GM19438 (cell line): ENCODE data around the gene BBS5.
"Not testable (repeated sequence)": the region's sequence is repeated elsewhere in the genome, so short reads cannot be mapped to it uniquely, and the experiment has no call there.

Source experiments
- ATAC-seq: cut with Tn5 transposase; IDR thresholded peaks from one replicate; pipeline ENCODE4 v1.9.1; 2021; ENCODE audit warnings: low read depth; ENCODE audit not compliant: unreplicated experiment

The BBS5 gene

GRCh38 chr2:169479257-169480078 is at the start of gene BBS5:
BBS5 (plus strand) TSS chr2:169479494; CDS start chr2:169479554, 60 bp downstream.
- peak; percentile 90 for ATAC-seq

DNA sequence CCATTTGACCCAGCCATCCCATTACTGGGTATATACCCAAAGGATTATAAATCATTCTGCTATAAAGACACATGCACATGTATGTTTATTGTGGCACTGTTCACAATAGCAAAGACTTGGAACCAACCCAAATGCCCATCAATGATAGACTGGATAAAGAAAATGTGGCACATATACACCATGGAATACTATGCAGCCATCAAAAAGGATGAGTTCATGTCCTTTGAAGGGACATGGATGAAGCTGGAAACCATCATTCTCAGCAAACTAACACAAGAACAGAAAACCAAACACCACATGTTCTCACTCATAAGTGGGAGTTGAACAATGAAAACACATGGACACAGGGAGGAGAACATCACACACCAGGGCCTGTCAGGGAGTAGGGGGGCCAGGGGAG is 47.5 kb upstream of the BBS5 start:
- ATAC-seq: not testable (repeated sequence)

DNA sequence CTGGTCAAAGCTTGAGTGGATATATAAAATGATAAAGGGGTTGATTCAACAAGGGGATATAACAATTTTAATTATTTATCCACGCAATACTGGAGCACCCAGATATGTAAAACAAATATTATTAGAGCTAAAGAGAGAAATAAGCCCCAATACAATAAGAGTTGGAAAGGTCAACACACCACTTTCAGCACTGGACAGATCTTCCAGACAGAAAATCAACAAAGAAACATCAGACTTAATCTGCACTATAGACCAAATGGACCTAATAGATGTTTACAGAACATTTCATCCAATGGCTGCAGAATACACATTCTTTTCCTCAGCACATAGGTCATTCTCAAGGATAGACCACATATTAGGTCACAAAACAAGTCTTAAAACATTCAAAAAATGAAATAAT is 45.1 kb upstream of the BBS5 start:
- not testable (repeated sequence) for ATAC-seq

DNA sequence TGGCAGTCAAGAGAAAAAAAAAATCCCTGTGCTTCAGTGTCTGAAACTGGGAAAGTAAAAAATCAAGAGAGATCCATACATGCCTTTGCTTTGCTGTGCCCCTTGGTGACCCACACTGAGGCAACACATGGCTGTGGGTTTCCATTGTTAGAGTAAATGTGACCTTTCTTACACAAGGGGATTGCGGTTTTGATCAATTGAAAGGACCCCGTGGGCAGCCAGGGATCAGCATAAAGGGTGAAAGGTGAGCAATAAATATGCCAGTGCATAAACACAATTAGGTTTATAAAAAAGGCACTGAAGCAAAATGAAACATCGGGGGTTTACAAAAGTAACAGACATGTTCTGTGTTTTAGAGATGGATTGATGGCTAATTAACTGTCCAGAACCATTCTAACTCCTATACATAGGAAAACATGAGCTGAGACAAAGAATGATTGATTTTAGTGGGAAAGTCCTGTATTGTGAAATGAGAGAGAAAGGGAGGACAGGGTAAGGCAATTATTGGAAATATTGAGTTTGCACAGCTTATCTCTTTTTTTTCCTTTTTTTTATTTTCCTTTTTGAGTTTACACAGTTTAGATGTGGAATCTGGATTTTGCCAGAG is 40.7 kb upstream of the BBS5 start:
- no peak for ATAC-seq

GRCh38 chr2:169439900-169440299 is 39.4 kb upstream of the BBS5 start:
- no peak for ATAC-seq

GRCh38 chr2:169446452-169446851 is 32.8 kb upstream of the BBS5 start:
- no peak for ATAC-seq

DNA sequence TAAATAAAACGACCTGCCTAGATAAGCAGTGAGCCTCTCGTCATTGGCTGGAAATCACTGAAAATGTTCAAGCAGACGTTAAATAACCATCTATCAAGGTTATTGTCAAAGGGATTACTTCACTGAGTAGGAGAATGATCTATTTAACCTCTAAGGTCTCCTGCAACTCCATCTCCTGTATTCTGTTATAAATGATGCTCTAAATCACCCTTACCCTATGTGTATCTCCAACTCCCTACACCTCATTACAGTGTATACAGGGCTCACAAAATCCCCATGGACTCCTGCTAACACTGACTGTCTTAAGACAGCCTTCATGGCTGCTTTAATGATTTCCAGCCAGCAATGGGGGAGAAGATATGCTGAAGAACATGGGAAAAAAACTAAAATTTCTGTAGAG is 31.0 kb upstream of the BBS5 start:
- ATAC-seq: no peak

GRCh38 chr2:169448865-169449264 is 30.4 kb upstream of the BBS5 start:
- ATAC-seq: no peak

- ATAC-seq: no peak
Observed at GRCh38 chr2:169452080-169452479, 27.2 kb upstream of the BBS5 start.

GRCh38 chr2:169453044-169453443 is 26.2 kb upstream of the BBS5 start:
- not testable (repeated sequence) for ATAC-seq

DNA sequence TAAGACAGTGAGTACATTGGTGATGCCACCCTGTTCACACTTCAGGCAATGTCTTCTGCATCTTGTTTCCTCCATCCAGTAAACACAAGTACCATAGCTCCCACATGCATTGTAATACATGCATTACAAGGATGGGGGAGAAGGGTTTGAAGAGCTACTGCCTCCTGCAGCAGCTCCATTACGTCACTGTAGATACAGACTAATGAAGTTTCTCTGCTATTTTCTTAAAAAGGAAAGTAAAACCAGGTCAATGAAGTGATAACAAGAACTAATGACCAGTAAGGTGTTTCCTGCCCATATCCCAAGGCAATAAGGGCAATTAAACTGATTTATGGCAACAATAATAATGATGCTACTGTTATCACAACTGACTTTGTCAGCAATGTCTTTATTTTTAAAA is 18.2 kb upstream of the BBS5 start:
- ATAC-seq: no peak

DNA sequence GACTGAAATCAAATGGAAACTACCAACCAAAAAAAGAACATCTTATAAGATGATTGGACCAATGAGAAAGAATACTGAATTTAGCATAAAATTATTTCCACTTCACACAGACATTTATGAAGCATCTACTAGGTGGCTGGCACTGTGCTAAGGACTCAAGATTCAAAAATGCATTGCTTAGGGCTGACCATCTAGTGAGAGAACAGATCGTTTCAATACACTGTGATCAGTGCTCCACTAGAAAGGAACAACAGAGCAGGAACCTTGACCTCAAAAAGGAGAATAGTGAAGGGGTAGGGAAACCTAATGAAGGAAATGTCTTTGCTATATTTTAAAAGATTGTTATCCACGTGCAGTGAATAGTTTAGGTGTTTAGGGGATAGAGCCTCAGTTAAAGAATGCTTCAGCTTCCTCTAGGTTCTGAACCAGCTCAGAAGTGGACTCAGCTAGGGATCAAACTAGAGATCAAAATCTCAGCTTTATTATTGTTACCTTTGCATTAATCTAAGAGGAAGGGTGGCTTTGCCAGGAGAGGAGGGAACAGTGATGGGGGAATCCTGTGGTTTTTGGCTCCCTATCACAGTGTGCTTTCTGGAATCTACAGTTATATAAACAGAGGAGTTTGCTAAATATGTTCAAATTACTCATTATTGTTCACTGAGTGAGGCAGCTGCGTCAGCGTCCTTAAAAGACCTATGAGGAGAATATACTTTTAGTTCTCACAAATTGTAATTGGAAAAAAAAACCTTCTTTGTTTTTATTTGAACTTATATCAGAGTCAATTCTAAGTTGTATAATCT is 16.2 kb upstream of the BBS5 start:
- ATAC-seq: no peak

DNA sequence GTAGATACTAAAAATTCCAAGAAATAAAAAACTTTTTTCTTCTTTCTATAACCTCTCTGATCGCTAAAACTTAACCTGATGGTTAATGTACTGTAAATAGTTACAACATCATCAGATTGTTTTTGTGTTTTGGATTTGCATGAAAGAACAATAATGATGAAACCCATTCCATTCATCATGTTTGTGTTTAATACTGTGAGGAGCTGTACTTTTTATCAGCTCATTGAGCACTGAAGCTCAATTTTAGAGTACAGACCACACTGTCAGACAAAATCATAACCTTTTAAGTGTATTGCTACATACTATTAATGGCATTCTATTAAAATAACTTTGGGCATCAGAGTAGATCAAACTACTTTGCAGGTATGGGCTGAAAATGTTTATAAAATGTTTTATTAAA is 14.8 kb upstream of the BBS5 start:
- ATAC-seq: no peak

DNA sequence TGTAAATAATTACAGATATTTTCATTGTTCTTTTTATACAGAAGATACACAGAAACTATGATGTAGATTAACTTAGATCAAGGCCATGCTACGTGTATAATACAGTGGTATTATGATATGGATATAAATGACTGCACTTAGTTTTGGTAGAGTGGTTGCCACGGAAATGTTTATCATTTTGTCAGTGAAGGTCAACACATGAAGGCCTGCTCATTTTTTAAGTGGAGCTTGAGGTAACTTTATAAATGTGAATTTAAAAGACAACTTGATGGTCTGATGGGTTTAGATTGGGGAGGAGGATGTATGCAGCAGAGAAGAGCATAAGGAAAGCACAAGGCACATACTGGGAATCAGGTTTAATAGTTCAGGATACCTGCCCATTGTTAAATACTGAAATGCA is 14.4 kb upstream of the BBS5 start:
- no peak for ATAC-seq

- ATAC-seq: no peak
Observed at GRCh38 chr2:169468841-169469240, 10.5 kb upstream of the BBS5 start.

DNA sequence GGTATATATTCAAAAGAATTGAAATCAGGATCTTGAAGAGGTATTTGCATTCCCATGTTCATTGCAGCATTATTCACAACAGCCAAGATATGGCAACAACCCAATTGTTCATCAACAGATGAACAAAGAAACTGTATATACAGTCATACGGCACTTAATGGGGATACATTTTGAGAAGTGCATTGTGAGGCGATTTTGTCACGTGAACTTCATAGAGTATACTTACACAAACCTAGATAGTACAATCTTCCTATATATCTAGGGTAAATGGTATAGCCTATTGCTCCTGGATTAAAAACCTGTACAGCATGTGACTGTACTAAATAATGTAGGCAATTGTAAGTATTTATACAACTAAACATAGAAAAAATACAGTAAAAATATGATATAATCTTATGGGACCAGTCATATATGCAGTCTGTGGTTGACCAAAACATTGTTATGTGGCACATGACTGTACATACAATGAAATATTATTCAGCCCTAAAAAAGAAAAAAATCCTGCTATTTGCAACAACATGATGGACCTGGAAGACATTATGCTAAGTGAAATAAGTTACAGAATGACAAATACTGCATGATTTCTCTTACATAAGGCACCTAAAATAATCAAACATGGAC is 9.2 kb upstream of the BBS5 start:
- ATAC-seq: no peak

DNA sequence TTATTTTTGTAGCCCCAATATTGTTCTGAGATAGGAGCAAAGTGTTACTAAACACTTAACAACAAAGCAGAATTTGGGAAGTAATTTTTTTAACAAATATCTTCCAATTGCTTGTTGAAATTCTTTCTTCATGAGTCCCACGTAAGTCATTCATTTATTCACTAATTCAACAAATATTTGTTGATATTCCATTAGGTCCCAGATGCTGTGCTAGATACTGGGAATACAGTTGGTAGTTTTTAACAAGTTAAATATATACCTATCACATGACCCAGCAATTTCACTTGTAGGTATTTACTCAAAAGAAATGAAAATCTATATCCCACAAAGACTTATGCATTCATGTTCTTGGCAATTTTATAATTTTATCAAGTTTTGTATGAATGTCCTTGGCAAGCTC is 7.0 kb upstream of the BBS5 start:
- ATAC-seq: no peak

DNA sequence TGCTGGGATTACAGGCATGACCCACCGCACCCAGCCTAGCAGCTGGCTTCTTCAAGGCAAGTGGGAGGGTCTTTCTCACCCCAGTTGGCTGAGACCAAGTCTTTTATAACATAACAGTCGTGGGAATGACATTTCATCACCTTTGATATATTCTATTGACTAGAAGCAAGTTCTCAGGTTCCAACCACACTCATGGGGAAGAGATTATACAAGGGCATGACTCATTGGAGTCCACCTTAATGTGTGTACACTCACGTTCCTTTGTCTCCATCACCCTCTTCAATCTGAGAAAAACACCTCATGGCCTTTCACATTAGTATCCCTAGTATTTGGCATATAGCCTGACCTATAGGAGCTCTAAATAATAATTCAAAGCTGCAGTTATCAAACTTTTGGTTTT is 2.8 kb upstream of the BBS5 start:
- no peak for ATAC-seq

- no peak for ATAC-seq
Observed at GRCh38 chr2:169478339-169478738, 955 bp upstream of the BBS5 start.

DNA sequence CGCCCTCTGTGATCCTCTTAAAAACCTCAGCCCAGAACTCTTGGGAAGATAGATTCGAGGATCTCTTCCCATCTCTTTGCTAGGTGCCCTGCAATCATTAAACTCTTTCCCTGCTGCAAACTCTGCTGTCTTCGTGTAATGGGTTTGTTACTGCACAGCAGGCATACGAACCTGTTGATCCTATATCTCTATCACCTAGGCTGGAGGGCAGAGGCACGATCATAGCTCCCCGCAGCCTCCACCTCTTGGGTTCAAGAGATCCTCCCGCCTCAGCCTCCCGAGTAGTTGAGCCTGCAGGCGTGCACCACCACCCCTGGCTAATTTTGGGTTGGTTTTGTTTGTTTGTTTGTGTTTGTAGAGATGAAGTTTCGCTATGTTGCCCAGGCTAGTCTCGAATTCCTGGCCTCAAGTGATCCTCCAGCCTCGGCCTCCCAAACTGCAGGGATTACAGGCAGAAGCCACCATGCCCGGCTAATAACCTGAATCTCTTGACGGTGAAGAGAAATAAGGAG is 493 bp upstream of the BBS5 start:
- ATAC-seq: no peak

GRCh38 chr2:169480079-169480465 is 778 bp downstream of the BBS5 start:
- no peak for ATAC-seq
